H9 (cell line): ENCODE data around the gene ZG16. TPM values are rescaled to one million over a fixed set of nuclear protein-coding genes. Genes with fewer than 3 reads are reported as not detected.
A peak's percentile ranks its signal among the peaks of the same experiment; 100 is the strongest.
"Not testable (repeated sequence)": the region's sequence is repeated elsewhere in the genome, so short reads cannot be mapped to it uniquely, and the experiment has no call there.

Experiments used
- DNase-seq: peaks from one replicate; pipeline ENCODE4 v3.0.0-alpha.2; 2017
- H2AFZ ChIP-seq: one replicate; pipeline ENCODE4 v1.6.1; 2013; ENCODE audit warnings: mild to moderate bottlenecking, low read length, control low read depth, moderate library complexity
- H2AK5ac ChIP-seq: 2 replicates; pipeline ENCODE4 v1.6.1; 2013; ENCODE audit warnings: low read length, control low read depth, mixed read lengths; ENCODE audit not compliant: insufficient read length
- H2BK120ac ChIP-seq: one replicate; pipeline ENCODE4 v1.6.1; 2013; ENCODE audit warnings: low read depth, mild to moderate bottlenecking, low read length, control low read depth, inconsistent platforms; ENCODE audit not compliant: poor library complexity, severe bottlenecking
- H2BK12ac ChIP-seq: 2 replicates; pipeline ENCODE4 v1.6.1; 2013; ENCODE audit warnings: low read length, control low read depth, mixed read lengths, low read depth; ENCODE audit not compliant: insufficient read length
- H2BK15ac ChIP-seq: 2 replicates; pipeline ENCODE4 v1.6.1; 2013; ENCODE audit warnings: low read depth, low read length, control low read depth
- H2BK20ac ChIP-seq: one replicate; pipeline ENCODE4 v1.6.1; 2013; ENCODE audit warnings: low read depth, mild to moderate bottlenecking, low read length, control low read depth, inconsistent platforms; ENCODE audit not compliant: poor library complexity, severe bottlenecking
- H2BK5ac ChIP-seq: 2 replicates; pipeline ENCODE4 v1.6.1; 2013; ENCODE audit warnings: low read length, control low read depth, mixed read lengths; ENCODE audit not compliant: insufficient read length
- H3K14ac ChIP-seq: 2 replicates; pipeline ENCODE4 v1.6.1; 2013; ENCODE audit warnings: low read length, control low read depth; ENCODE audit not compliant: insufficient read depth
- H3K18ac ChIP-seq: 2 replicates; pipeline ENCODE4 v1.6.1; 2013; ENCODE audit warnings: low read depth, mild to moderate bottlenecking, mixed read lengths, low read length, control low read depth; ENCODE audit not compliant: insufficient read length
- H3K23ac ChIP-seq: 2 replicates; pipeline ENCODE4 v1.6.1; 2013; ENCODE audit warnings: low read length, control low read depth, mixed read lengths, low read depth; ENCODE audit not compliant: insufficient read length
- H3K23me2 ChIP-seq: 2 replicates; pipeline ENCODE4 v1.6.1; 2013; ENCODE audit warnings: low read depth, mild to moderate bottlenecking, mixed read lengths, low read length, control low read depth; ENCODE audit not compliant: insufficient read length, poor library complexity, severe bottlenecking
- H3K27ac ChIP-seq: 2 replicates; pipeline ENCODE4 v1.5.1; 2013; ENCODE audit warnings: low read length, control low read depth, mixed read lengths, low read depth; ENCODE audit not compliant: insufficient read length
- H3K27me3 ChIP-seq: 2 replicates; pipeline ENCODE4 v1.6.1; 2013; ENCODE audit warnings: low read length, control low read depth, inconsistent platforms; ENCODE audit not compliant: insufficient read depth
- H3K4ac ChIP-seq: 2 replicates; pipeline ENCODE4 v1.6.1; 2013; ENCODE audit warnings: low read depth, mild to moderate bottlenecking, control low read depth, inconsistent platforms, low read length, moderate library complexity
- H3K4me1 ChIP-seq: 2 replicates; pipeline ENCODE4 v1.6.1; 2013; ENCODE audit warnings: low read length, control low read depth, inconsistent platforms; ENCODE audit not compliant: insufficient read depth
- H3K4me2 ChIP-seq: 2 replicates; pipeline ENCODE4 v1.6.1; 2013; ENCODE audit warnings: low read length, control low read depth, mixed read lengths; ENCODE audit not compliant: insufficient read length, insufficient read depth
- H3K56ac ChIP-seq: 2 replicates; pipeline ENCODE4 v1.6.1; 2013; ENCODE audit warnings: low read depth, mild to moderate bottlenecking, mixed read lengths, low read length, control low read depth; ENCODE audit not compliant: insufficient read length
- H3K79me1 ChIP-seq: 2 replicates; pipeline ENCODE4 v1.6.1; 2013; ENCODE audit warnings: low read depth, mild to moderate bottlenecking, moderate library complexity, low read length, control low read depth, inconsistent platforms; ENCODE audit not compliant: insufficient read depth, poor library complexity, severe bottlenecking
- H3K79me2 ChIP-seq: 2 replicates; pipeline ENCODE4 v1.6.1; 2013; ENCODE audit warnings: low read length, control low read depth, inconsistent platforms; ENCODE audit not compliant: insufficient read depth
- H3K9ac ChIP-seq: 2 replicates; pipeline ENCODE4 v1.6.1; 2013; ENCODE audit warnings: low read length, control low read depth, mixed read lengths; ENCODE audit not compliant: insufficient read length; ENCODE audit errors: extremely low read depth
- H3K9me3 ChIP-seq: one replicate; pipeline ENCODE4 v1.6.1; 2013; ENCODE audit warnings: low read depth, low read length, inconsistent platforms; ENCODE audit not compliant: control insufficient read depth
- H3T11ph ChIP-seq: one replicate; pipeline ENCODE4 v1.6.1; 2013; ENCODE audit warnings: mild to moderate bottlenecking, low read length, control low read depth, inconsistent platforms
- H4K20me1 ChIP-seq: one replicate; pipeline ENCODE4 v1.6.1; 2013; ENCODE audit not compliant: control insufficient read depth, insufficient read length, insufficient read depth
- H4K5ac ChIP-seq: 2 replicates; pipeline ENCODE4 v1.6.1; 2013; ENCODE audit warnings: low read depth, mild to moderate bottlenecking, mixed read lengths, low read length, control low read depth; ENCODE audit not compliant: insufficient read length
- H4K8ac ChIP-seq: replicated peaks from 2 replicates; pipeline ENCODE4 v1.6.1; 2013; ENCODE audit warnings: low read length, control low read depth, mixed read lengths, low read depth; ENCODE audit not compliant: insufficient read length
- H4K91ac ChIP-seq: 2 replicates; pipeline ENCODE4 v1.6.1; 2013; ENCODE audit warnings: low read depth, mild to moderate bottlenecking, moderate library complexity, mixed read lengths, low read length, control low read depth; ENCODE audit not compliant: insufficient read length
- H3K27ac Mint-ChIP-seq, 3 experiments: 2 replicates in 2 of 3; 3 replicates in 1 of 3; pipeline ENCODE4 v1.8.0; 2020 to 2021; ENCODE audit warnings: mixed read lengths in 3 of 3, mild to moderate bottlenecking in 1 of 3, moderate library complexity in 1 of 3
- H3K27me3 Mint-ChIP-seq: 2 replicates; pipeline ENCODE4 v1.8.0; 2021; ENCODE audit warnings: low read depth, mild to moderate bottlenecking, moderate library complexity, mixed read lengths
- H3K36me3 Mint-ChIP-seq, 3 experiments: 2 replicates in 2 of 3; 3 replicates in 1 of 3; pipeline ENCODE4 v1.8.0; 2020 to 2021; ENCODE audit warnings: low read depth in 3 of 3, mixed read lengths in 3 of 3; ENCODE audit not compliant: insufficient read depth in 1 of 3
- H3K4me1 Mint-ChIP-seq, 2 experiments: 2 replicates each; pipeline ENCODE4 v1.8.0; 2020; ENCODE audit warnings: mixed read lengths in 2 of 2
- H3K4me3 Mint-ChIP-seq, 2 experiments: 2 replicates in 1 of 2; 3 replicates in 1 of 2; pipeline ENCODE4 v1.8.0; 2020 to 2021; ENCODE audit warnings: mild to moderate bottlenecking in 2 of 2, mixed read lengths in 2 of 2, moderate library complexity in 1 of 2
- H3K9me3 Mint-ChIP-seq, 2 experiments: 2 replicates in 1 of 2; 3 replicates in 1 of 2; pipeline ENCODE4 v1.8.0; 2020; ENCODE audit warnings: mild to moderate bottlenecking in 2 of 2, mixed read lengths in 2 of 2, moderate library complexity in 1 of 2
- WGBS: extraction: QIAGEN DNeasy Blood & Tissue Kit; methylation state at CpG from one replicate; pipeline ENCODE4 v1.1.7; 2013; ENCODE audit warnings: missing lambda C conversion rate, low lambda C conversion rate, mixed read lengths; ENCODE audit not compliant: insufficient read length; ENCODE audit errors: extremely low coverage; 5-methylcytosine and 5-hydroxymethylcytosine counted together
- total RNA-seq: library from RNA; stranded (reverse); gene quantifications from 2 replicates; pipeline ENCODE4 v1.2.1, GENCODE V29; 2021
- TF ChIP-seq, protein P1 (sequence below): fragments of 200-600 bp; sonication (generic); conservative IDR thresholded peaks from 3 replicates; pipeline ENCODE4 v1.8.0; 2021; ENCODE audit warnings: antibody characterized with exemption, mild to moderate bottlenecking

Gene ZG16
- total RNA-seq, 1 experiment from 2014 or later: not detected

- TF ChIP-seq, protein P1, sequence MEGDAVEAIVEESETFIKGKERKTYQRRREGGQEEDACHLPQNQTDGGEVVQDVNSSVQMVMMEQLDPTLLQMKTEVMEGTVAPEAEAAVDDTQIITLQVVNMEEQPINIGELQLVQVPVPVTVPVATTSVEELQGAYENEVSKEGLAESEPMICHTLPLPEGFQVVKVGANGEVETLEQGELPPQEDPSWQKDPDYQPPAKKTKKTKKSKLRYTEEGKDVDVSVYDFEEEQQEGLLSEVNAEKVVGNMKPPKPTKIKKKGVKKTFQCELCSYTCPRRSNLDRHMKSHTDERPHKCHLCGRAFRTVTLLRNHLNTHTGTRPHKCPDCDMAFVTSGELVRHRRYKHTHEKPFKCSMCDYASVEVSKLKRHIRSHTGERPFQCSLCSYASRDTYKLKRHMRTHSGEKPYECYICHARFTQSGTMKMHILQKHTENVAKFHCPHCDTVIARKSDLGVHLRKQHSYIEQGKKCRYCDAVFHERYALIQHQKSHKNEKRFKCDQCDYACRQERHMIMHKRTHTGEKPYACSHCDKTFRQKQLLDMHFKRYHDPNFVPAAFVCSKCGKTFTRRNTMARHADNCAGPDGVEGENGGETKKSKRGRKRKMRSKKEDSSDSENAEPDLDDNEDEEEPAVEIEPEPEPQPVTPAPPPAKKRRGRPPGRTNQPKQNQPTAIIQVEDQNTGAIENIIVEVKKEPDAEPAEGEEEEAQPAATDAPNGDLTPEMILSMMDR: no peak
- Histone ChIP-seq H3K27ac (no peak overlapping the region), H4K20me1 (no peaks in the 10 kb centered on the region), H4K5ac (no peak overlapping the region), H2AK5ac (no peak overlapping the region), H3K56ac (no peak overlapping the region), H3T11ph (no peak overlapping the region), H4K91ac (no peak overlapping the region), H3K4me1 (no peaks in the 10 kb centered on the region), H3K9me3 (no peaks in the 10 kb centered on the region), H2BK120ac (no peak overlapping the region), H3K23ac (no peak overlapping the region), H3K27me3 (no peaks in the 10 kb centered on the region; the same call in 1 of the 2 replicates), H3K14ac (no peak overlapping the region), H2BK5ac (no peak overlapping the region), H3K79me1 (no peaks in the 10 kb centered on the region), H3K79me2 (no peaks in the 10 kb centered on the region), H3K9ac (no peak overlapping the region), H3K18ac (no peak overlapping the region), H3K4ac (no peak overlapping the region), H3K4me2 (no peak overlapping the region), H4K8ac (no peak overlapping the region), H2AFZ (no peak overlapping the region), H2BK15ac (no peak overlapping the region), H3K23me2 (no peaks in the 10 kb centered on the region), H2BK20ac (no peak overlapping the region), H2BK12ac (no peak overlapping the region)
- peak; percentile 41 for DNase-seq
- no CpG with 5 or more reads among the region's 10 CpGs for WGBS
- peaks cover 24 to 30% of the 10 kb centered on the region in 2 experiments for H3K4me1 Mint-ChIP-seq
- no peaks in the 10 kb centered on the region; a peak in 1 of 7 replicates for H3K36me3 Mint-ChIP-seq
- H3K27me3 Mint-ChIP-seq: peaks cover 41% of the 10 kb centered on the region
- H3K27ac Mint-ChIP-seq: no peak overlapping the region
- peaks cover 0 to 2% of the 10 kb centered on the region in 2 experiments; a peak in 3 of 5 replicates for H3K9me3 Mint-ChIP-seq
- H3K4me3 Mint-ChIP-seq: no peak overlapping the region
These were observed 1.4 kb downstream of the ZG16 start for GRCh38 chr16:29779474-29779873.

DNA sequence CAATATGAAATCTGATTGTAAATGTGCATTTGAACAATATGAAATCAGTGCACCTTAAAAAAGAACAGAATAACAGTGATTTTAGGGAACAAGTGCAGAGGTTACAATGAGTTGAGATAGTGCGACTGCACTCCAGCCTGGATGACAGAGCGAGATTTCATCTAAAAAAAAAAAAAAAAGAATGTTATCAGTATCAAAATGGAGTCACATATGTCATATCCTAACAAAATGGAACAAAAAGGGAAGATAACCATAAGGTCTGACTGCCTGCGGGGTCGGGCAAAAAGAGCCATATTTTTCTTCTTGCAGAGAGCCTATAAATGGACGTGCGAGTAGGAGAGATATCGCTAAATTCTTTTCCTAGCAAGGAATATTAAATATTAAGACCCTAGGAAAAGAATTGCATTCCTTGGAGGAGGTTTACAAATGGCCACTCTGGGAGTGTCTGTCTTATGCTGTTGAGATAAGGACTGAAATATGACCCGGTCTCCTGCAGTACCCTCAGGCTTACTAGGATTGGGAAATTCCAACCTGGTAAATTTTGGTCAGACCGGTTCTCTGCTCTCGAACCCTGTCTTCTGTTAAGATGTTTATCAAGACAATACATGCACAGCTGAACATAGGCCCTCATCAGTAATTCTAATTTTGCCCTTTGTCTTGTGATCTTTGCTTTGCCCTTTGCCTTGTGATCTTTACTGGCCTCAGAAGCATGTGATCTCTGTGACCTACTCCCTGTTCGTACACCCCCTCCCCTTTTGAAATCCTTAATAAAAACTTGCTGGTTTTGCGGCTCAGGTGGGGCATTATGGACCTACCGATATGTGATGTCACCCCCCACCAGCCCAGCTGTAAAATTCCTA is 5.3 kb downstream of the ZG16 start:
- WGBS: no CpG with 5 or more reads among the region's 13 CpGs
- not testable (repeated sequence) for H3K27me3 ChIP-seq, H3K4ac ChIP-seq, H3K36me3 Mint-ChIP-seq, H3K23ac ChIP-seq, H2AFZ ChIP-seq, H4K20me1 ChIP-seq, H3K4me1 ChIP-seq, H3K27ac Mint-ChIP-seq, H2BK15ac ChIP-seq, H3K14ac ChIP-seq, H3K23me2 ChIP-seq, H2BK12ac ChIP-seq, H4K8ac ChIP-seq, H4K5ac ChIP-seq, H2AK5ac ChIP-seq, H4K91ac ChIP-seq, H3K56ac ChIP-seq, H3K27ac ChIP-seq, DNase-seq, H3K79me1 ChIP-seq, H2BK5ac ChIP-seq, H3K9ac ChIP-seq, H3K4me2 ChIP-seq, H3K9me3 Mint-ChIP-seq, H3T11ph ChIP-seq, H3K79me2 ChIP-seq, H3K9me3 ChIP-seq, H2BK120ac ChIP-seq, H2BK20ac ChIP-seq, H3K18ac ChIP-seq
- 0 out of 5 replicates have a peak overlapping the region, but pooled peaks of 1 of the 2 experiments have one; percentile 13 for H3K4me3 Mint-ChIP-seq
- H3K27me3 Mint-ChIP-seq: peaks cover 50% of the 10 kb centered on the region
- H3K4me1 Mint-ChIP-seq: peaks cover 27 to 30% of the 10 kb centered on the region in 2 experiments
